T1000 (cell line): ENCODE data around the gene HLA-DMA.
"Not testable (repeated sequence)": the region's sequence is repeated elsewhere in the genome, so short reads cannot be mapped to it uniquely, and the experiment has no call there.

Experiments used
- DNase-seq: peaks from one replicate; lab custom pipeline; 2025; ENCODE audit warnings: mixed read lengths; lab: John Stamatoyannopoulos, UW

Gene HLA-DMA

DNA sequence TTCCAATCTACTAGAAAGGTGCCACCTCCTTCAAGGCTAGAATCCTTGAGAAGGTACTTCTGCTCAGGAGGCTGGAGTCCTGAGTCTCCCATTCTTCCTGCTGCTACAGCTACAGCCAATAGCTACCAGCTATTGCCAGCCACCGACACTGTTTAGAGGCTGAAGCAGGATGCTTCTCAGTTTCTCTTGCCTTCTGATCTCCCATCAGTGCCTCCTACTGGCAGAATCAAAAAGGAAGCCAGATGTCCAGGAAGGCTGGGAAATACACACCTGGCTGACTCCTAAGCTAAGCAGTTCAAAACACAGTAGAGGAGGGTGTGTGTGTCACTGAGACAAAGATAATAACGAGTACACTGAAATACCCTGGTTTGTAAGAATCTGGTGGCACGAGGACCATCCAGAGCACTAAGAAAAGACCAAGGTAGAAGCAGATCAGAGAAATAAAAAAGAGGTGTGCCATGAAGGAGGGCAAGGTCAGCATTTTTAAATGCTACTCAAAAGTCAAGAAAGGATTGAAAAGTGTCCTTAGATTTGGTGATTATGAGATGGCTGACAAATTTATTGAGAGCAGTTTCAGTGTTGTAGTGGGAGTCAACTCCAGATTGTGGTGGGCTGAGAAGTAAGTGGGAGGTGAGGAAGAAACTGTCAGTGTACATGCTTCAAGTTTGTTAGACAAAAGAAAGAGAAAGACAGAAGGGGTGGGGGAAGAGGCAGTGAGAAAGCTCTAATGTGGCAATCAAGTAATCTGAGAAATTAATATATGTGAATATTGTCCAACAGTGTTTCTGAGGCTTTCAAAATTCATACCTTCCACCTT is 2.3 kb upstream of the HLA-DMA start:
- DNase-seq = no peak

DNA sequence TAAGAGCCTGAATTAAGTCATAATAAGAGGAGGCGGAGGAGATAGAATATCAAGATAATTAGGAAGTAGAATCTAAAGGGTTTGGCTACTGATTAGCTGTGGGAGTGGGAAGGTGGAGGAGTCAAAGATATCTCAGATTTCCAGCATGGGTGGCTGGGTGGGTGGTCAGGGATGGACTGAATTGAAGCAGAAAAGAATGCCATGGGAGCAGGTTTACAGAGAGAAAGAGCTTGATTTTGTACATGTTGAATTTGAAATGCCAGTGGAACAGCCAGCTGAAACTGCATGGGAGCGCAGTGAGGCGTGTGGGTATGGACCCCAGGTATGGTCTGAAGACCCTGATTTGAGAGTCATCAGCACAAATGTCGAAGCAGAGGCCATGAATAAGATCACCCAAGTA is 1.4 kb upstream of the HLA-DMA start:
- no peak for DNase-seq

DNA sequence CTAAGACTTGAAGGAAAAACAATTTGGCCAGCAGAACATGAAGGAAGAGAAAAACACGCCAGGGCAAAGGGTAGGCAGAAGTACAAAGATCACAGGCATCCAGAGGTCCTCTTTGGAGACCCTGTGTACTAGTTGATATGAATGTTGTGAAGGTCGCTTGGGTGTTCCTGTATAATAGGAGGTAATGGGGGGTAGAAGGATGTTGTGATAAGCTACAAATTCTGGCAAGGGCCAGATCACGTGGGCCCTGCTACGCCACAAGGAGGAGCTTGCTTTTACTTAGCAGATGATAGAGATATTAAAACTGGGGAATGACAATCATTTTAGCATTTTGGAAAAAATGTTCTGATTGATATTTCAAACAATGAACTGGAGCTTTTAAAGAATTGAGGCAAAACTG is 878 bp upstream of the HLA-DMA start:
- DNase-seq = no peak

DNA sequence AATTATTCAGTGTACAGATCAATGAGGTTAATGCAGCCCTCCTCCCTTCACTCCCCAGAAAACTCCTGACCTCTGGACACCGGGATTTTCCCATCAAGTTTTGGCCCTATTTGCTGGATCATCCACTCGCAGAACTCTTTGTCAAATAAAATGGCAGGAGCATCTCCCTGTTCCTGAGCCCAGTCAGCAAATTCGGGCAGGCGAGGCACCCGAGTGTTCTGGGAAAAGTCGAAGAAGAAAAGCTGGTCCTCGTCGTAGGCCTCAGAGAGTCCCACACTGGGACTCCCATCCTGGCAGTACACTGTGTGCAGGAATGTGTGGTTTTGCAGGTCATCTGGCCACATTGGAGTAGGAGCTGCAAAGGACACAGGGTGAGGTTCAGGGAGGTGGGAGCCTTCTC is 2.4 kb downstream of the HLA-DMA start:
- no peak for DNase-seq

DNA sequence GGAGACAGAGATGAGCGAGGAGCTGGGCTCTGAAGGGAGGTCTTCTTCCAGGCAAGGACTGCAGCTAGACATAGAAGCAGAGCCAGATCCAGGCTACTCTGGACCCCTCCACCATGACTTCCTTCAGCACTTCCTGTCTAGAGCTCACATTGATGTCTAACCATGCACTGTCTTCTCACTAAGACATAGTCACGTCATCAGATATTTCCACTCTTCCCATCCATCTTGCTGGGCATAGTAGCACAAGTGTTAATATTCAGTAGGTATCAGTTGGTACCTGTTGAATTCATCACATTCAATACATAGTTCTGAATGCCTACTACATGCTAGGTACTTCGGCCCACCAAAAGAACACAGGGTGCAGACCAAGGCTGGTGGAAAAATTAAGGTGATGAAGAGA is 2.9 kb downstream of the HLA-DMA start:
- DNase-seq = no peak

DNA sequence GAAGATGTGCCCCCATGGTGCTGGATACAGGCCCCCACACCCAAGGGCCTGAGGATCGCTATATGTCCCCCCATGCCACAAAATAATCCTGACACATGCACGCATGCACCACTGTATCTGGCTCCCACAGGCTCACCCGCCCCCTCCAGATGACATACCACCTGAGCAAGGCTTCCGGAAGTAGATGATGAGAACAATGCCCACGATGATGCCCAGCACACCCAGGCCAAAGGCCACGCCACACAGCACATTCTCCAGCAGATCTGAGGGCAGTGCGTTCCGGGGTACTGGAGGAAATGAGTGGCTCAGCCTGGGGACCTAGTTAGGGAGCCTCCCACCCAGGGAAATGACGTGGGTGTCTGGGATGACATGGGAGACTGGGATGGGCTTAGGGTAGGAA is 3.8 kb downstream of the HLA-DMA start:
- DNase-seq = no peak

DNA sequence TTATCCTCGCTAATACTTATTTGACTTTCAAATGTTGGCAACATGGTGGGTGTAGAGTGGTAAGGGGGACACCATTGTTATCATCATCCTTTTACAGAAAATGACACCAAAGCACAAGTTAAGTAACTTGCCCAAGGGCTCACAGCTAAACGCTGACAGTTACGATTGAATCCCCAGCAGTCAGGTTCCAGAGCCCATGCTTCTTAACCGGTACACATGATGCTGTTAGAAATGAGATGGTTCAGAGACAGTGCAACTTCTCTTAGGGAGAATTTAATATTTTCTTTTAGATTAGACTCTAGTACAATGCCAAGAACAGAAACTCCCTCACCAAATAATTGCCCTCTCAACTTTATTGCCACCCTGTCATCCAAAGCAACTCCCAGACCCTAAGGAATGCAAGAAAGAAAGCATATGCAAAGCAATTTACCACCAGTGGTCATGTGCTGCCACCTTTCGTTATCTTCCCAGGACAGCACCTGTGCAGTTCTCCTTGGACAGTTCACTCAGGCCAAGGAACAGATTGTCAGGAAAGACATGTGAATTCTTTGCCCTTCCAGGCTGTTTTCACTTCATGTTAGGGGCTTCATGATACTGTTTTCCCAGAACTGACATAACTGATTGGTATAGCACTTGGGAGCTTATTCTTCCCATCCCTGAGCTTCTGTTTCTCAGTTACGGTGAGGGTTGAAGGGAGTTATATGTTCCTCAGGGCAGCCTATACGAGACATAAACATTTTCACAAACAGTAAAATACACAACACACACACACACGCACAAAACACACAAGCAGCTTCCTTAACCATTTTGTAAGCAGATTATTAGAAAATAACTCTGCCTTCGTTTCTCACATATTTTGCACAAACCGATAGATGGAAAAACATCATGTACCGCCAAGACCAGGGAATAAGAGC is 5.1 kb downstream of the HLA-DMA start:
- no peak for DNase-seq

DNA sequence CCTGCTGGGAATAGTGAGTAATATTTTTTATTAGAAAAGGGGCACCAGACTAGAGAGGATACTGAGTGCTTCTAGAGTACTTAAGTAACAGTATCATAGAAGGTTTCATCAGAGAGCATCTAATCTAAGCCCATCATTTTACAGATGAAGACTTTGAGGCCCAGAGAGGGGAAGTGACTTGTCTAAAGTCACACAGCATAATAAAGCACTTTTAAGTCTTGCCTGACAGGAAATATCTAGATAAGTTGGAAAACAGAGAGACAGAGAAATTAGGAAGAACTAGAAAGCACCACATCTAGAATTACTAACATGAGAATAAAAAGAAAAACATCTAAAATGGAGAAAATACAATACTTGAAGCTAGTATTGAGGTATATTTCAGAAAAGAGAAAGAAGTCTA is 6.0 kb downstream of the HLA-DMA start:
- no peak for DNase-seq

DNA sequence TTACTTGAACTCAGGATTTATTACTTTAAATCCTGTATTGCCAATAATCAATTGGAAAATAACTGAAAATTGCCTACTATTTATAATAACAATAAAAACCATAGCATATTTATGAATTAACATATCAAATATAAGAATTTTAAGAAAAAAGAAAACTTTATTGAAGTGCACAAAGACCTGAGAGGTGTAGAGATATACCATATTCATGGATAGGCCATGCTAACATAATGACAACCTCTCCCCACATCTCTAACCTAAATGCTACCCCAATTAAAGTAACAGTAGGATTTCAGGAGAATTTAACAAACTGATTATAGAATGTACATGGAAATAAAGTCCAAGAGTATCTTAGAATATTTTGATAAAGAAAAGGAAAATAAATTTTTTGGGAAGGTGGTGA is 6.9 kb downstream of the HLA-DMA start:
- no peak for DNase-seq

DNA sequence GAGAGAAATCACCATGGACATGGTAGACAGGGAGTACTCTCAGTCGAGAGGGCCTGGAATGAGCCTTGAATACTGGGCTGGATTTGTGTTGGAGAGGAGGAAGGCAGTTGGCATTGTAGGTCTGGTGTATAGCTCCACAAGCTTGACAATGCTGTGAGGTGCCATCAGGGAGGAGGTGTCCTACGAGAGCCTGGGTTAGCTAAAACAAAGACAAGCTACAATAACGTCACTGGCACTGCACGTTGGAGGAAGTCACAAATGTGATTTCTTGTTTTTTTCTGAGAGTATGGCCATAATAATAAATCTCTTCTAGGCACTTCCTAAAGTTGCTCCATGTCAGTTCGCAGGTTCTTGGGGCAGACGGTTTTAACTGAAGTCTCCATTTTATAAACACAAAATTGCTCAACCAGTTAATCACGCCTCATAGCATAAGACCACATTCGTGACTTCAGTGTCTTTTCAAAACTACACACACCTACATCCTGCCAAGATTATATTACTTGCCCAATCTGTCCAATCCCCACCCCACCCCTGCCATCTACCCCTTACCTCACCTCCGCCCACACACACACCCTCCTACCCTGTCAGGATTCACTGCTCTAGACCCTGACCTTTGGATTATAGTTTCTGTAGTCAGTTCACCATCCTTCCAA is 7.7 kb downstream of the HLA-DMA start:
- no peak for DNase-seq

DNA sequence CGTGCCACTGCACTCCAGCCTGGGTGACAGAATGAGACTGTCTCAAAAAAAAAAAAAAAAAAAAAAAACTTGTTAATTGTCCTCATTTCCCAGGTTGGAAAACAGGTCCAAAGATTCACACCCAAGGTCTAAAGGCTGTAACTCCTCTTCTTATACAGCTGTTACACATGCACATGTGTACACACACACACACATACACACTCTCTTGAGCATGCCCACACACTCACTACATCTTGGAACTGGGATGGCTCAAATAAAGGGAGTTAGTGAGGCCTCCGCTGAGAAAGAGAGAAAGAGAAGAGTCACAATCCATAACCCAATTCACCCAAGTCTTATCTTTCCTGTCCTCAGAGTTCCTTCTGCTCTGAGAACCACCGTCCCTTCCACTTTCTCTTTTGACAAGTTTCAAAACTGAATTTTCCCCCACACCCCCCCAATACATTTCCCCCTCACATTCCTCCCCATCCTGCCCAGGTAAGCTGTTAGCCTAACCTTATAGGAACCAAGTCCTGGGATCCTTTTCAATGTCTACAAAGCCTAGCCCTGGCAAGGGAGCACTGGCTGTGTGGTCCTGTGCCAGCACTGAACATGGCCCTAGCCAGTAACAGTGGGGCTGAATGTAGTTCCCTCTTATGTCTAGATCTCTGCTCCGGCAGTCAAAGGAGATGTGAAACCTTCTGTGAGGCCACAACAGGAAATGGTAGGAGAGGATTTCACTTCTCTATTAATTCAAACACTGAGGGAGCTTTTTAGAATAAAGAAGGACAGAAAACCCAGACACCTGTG is 8.8 kb downstream of the HLA-DMA start:
- no peak for DNase-seq

DNA sequence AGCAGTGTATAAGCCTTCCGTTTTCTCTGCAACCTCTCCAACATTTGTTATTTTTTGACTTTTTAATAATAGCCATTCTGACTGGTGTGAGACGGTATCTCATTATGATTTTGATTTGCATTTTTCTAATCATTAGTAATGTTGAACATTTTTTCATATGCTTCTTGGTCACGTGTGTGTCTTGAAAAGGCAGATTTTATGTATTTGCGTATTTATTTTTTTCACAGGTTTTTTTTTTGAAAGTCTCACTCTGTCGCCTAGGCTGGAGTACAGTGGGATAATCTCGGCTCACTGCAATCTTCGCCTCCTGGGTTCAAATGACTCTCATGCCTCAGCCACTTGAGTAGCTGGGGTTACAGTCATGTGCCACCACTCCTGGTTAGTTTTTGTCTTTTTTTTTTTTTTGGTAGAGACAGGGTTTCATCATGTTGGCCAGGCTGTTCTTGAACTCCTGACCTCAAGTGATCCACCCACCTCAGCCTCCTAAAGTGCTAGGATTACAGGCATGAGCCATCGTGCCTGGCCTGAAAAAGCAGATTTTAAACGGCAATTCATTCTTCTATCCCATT is 10.3 kb downstream of the HLA-DMA start:
- not testable (repeated sequence) for DNase-seq

DNA sequence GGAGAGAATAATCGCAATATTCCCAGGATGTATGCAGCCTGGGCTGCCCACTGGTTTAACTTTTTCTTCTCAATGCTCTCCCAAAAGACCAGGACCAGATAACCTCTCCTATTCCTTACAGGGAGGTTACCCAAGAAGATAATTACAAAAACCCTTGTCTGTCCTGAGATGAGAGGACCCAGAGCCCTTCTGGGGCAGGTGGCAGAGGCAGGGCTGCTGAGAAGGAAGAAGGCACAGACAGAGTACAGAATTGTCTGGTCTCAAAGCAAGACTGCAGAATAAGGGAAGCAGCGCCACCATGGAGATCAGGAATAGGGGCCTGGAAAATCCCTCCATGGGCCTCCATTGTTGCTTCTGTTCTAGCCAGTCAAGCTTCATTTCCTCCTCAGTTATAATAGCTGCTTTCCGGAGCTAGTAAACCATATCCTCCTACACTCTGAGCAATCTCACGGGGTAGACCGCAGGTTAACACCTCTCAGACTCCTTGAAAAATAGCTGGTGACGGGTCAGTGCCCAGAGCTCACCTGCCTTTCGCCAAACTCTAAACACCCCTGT is 11.6 kb downstream of the HLA-DMA start:
- no peak for DNase-seq

DNA sequence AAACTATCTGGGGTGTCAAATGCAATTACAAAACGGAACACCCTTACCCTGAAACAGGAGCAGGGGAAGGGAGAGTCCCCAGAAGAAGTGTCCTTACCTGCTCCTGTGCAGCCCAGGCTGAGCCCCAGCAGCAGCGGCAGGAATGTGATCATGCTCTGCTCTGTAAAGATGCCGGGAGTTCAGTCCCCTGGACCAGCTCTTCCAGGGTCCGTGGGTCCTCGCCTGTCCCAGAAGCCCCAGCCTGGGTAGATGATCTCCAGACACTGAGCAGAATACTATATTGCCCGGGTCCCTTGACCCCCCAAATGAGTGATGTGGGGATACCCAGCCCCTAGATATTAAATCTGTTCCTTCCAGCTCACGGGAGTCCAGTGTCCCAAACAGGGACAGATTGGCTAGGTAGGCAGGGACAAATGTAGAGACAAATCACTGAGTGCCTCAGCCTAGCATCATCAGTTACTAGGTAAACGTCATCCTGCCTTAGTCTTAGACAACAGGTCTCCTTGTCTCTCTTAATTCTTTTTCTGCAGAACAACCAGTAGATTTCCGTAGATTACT is 12.2 kb downstream of the HLA-DMA start, which contains the start of gene HLA-DMB:
Gene HLA-DMB (minus strand): TSS at position 373 of the 558 bp plus-strand sequence. CDS start 221 bp downstream, at position 152.
- no peak for DNase-seq

DNA sequence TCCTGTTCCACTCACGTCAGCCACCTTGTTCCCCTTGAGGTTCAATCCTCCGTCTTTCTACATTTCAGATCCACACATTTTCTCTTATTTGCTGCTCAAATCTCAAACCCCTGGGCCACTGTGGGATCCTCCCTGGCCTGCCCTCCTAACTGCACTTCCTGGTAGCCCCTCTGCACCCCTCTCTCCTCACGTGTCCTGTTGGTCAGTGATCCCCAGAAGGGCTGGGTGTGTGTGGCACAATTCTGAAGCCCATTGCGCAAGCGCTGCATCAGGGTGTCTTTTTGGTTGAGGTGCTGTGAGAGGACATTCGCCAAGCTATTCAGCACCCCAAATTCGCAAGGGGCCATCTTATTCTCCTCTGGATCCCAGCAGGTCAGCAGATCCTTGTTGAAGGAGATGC is 14.4 kb downstream of the HLA-DMA start:
- DNase-seq = no peak

DNA sequence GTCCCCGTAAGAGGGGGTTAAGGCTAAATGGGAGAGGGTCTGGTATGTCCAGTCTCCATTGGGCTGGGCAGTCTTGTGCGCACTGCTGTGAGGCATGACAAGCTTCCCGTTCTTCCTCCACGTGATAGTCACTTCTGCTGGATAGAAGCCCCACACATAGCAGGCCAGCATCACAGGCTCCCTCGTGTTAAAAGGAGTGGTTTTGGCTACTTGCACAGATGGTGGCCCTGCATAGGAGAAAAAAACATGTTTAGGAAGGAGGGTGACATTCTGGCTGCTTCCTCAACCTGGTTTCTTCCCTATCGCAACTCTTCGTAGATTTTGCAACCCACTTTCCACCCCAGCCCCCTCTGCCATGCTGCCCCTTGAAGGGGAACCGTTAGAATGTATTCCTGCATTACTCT is 15.7 kb downstream of the HLA-DMA start:
- DNase-seq = no peak

DNA sequence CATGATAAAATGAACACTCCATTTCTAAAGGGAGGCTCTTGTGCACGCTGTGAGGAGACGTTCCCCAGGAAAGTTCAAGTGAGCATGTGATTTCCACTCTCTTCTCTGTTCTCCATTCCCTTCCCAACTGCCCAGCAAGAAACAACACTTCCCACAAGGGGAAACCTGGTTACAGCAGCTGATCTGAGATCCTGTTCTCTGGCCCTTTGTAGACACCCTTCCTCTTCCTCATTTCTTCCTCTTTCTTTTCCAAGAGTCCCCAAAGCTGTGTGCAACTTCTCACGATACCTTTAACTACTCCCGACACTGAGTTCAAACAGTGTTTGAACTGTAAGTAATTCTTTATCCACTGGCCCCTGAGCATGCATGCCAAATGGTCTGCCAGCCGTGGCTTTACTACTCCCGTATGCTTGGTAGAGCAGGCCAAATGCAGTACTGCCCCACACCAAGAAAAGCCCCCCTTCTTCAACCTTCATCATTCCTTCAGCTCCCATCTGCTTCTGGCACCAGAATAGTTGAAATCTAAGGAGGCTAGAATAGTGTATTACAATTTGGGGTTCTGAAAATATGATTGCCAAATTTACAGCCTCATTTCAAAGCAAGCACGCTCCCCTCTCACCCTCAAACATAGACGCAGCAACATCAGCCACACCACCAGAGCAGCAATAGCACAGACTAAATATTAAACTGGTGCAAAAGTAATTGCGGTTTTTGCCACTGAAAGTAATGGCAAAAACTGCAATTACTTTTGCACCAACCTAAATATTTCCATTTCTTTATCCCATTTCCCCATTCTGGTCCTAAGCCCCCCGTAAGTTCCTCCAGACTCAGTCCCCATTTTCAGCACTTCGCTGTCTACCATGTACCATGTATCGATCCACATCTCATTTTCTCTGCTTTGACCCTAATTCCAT is 16.4 kb downstream of the HLA-DMA start:
- DNase-seq = no peak

DNA sequence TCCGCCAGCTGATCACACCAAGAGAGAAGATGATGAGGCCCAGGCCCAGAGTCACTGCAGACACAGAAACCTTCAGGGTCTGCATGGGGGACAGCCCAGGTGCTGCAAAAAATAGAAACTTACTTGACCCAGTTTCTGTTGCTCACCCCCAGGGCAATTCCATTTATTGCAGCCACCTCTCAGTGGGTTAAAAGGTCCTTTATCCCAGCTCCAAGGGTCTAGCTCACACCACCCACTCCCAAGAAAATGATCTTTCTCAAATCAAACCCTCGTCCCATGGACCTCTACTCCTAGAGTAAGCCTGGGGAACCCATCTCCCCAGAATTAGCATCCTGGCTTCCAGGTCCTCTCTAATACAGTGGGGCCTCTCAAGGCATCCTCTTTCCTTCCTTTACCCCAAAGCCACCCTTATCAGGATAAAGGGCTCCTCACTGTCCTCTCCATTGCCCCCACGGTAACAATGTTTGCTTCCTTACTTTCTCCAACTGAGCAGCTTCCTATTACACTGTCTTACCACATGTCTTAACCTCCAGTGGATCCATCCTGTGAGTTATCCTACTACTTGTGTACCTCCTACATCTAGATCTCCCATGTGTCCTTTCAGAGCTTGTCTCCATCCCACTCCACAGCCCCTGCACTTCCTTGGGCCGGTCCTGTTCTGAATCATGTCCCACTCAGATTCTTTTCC is 17.2 kb downstream of the HLA-DMA start:
- DNase-seq = no peak

DNA sequence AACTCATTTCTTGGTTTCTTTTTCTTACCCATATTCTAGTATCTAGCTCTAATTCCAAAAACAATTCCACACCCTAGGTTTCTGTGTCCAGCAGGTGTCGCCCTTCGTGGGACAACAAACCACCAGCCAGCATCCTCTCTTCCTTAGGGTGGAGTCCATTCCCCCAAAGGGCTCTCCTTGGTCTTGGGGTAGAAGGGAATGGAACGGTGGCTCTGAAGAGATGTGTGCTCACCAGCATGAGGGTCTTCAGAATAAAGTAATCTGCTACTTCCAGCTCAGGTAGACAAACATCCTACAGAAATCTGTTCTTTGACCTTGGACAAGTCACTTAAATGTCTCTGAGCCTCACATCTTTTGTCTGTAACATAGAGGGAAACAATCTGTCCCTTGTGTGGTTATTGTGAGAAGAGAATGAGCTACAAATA is 19.2 kb downstream of the HLA-DMA start:
- peak; percentile 24 for DNase-seq
